HG03135 (cell line): ENCODE data around the gene MTCL1.
A peak's percentile ranks its signal among the peaks of the same experiment; 100 is the strongest.

Experiments used
- ATAC-seq: cut with Tn5 transposase; IDR thresholded peaks from one replicate; pipeline ENCODE4 v1.9.1; 2021; ENCODE audit warnings: mild to moderate bottlenecking, moderate library complexity; ENCODE audit not compliant: unreplicated experiment

Gene MTCL1

DNA sequence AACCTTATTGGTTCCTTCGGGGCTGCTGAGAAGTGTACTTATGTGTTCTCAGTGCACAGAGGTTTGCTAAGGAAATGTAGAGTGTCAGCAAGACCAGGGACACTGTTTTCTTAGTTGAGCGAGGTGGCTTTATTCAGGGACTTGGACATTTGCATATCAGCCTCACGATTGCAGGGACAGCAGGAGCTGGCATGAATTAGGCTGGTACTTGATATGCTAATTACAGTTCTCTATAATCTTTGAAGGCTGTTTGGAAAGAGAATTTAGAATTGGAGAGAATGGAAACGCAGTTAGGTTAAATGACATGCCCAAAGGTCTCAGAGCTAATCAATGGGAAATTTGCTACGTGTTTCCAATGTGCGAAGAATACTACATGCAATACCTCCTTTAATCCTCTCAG lies 18.7 kb upstream of the MTCL1 start:
- no peak for ATAC-seq

DNA sequence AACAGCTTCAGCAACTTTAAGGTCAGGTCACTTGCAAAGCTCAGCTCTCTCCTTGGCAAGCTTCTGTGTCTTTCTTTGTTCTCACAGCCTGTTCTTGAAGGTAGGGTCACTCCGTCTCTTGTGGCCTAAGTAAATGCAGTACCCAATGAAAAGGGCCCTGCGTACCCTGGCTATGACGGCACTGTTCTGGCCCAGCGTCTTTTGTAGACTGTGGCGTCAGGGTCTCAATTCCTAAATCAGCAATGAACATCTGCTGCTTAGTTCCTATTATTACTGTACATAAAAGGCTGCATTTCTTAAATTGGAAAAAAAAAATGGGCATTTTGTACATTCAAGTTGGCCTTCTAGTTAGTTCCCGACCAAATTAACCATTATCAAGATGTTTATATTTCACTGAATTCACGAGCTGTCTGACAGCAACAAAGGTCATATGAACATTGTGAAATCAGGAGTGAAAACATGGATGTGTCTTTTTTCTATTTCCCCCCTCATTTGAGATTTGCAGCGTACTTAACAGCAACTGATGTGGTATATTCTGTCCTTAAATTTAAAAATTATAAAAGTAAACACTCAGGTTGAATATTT lies 17.0 kb upstream of the MTCL1 start:
- no peak for ATAC-seq

DNA sequence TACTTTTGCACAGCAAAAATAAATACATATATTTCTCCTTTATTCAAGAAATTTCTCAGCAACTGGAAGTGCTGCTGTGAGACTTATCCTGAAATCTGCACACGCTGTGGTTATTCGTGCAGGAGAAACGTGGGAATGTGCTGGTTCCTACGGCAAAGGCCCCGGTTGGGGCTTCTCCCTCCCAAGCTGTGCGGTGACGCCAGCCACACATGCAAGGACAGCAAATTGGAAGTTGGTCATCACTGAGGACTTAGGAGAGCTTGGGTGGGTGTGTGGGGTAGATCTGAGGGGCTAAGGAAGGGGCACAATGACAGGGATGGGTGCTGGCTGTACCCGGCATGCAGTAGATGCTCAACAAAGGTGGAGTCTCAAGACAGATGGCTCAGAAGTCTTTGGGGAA lies 16.5 kb upstream of the MTCL1 start:
- no peak for ATAC-seq

DNA sequence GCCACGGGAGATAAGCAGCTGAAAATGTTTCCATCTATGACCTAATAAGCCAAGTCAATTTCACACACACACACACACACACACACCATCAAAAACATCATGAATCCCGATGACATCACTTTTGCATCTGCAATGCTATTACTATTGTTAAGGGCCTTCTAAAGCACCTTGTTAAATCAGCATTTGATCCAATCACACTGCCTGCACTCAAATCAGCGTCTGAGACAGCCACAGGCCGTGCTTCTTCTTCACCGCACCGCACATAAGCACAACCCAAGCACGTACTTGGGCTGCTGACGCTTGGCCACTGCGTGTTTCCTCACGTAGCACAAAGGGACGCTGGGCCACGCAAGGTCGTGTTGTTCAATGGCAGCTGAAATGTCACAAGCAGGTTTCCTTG lies 15.8 kb upstream of the MTCL1 start:
- no peak for ATAC-seq

DNA sequence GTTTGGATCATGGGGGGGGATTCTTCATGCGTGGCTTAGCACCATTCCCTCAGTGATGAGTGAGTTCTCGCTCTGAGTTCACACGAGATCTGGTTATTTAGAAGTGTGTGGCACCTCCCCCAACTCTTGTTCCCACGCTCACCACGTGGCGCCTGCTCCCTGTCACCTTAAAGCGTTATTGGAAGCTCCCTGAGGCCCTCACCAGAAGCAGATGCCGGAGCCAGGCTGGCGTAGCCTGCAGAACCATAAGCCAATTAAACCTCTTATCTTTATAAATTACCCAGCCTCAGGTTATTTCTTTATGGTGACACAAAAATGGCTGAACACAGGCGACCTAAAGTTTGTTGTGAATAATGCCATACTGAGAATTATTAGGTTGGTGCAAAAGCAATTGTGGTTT lies 10.5 kb upstream of the MTCL1 start:
- ATAC-seq = no peak

DNA sequence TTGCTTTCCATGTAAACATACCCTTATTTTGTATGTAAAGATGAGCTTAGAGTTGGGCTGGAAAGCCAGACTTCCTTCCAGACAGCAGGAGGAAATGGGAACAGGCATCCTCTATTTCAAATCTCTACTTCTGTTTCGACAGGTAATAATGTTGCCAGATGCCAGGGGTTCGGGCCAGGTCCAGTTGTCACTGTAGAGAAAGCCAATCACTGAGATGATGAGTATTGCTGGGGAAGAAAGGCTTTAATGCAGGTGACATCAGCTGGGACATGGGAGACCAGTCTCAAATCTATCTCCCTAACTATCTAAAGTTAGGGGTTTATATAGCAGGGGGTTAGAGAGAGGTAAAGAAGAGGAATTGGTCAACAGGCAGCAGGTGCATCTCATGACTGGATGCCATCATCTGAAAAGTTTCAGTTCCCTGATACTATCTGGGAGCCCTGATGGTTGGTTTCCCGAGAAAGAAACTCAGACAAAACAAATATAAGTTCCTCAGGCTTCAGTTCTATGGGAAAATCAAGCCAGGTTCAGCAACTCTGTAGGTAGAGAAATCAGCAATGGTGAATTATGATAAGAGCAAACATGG lies 9.3 kb upstream of the MTCL1 start:
- no peak for ATAC-seq

DNA sequence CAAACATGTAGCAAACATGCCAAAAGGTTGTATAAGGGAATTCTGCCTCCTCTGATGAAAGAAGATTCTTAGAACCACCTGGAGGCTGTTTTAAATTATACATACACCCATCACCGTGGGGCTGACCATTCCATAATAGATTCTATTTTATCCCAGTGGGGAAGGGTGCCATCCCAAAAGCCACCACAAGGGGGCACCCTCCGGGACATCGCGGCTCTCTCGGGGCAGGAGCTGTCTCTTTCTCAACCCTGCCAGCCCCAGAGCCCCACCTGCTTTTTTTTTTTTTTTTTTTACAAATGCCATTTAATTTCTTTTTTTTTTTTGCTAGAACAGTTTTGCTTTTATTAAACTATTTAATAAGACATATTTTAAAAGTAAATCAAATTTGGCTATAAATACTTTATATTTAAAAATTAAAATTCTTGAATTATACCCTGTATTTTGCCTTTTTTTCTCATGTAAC lies 8.6 kb upstream of the MTCL1 start:
- ATAC-seq = peak; percentile 69

DNA sequence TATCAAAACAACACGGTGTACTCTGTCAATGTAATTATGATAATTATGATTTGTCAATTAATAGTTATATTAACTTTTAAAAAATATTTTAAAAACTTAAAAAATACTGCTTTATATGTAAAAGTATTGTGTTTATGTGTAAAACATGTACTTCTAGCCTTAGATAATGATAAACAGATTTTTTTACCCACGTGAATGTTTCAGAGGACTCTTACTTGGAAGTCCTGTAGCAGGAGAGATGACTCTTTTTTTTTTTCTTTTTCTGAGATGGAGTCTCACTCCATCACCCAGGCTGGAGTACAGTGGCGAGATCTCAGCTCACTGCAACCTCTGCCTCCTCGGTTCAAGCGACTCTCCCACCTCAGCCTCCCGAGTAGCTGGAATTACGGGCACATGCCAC lies 6.2 kb upstream of the MTCL1 start:
- ATAC-seq = no peak

DNA sequence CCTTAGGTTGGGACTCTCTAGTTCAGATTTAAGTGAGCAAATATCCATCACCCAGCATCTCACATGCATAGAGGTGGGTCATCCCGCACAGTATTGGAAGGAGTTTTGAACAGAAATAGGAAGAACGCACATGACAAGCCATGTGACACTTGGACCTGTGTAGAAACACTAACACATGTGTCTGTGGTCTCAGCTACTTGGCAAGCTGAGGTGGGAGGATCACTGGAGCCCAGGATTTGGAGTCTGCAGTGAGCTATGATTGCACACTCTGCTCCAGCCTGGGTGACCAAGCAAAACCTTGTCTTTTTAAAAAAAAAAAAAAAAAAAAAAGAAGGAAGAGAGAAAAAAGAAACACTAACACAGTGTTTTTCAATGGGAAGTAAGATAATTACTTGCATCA lies 5.4 kb upstream of the MTCL1 start:
- ATAC-seq = no peak

DNA sequence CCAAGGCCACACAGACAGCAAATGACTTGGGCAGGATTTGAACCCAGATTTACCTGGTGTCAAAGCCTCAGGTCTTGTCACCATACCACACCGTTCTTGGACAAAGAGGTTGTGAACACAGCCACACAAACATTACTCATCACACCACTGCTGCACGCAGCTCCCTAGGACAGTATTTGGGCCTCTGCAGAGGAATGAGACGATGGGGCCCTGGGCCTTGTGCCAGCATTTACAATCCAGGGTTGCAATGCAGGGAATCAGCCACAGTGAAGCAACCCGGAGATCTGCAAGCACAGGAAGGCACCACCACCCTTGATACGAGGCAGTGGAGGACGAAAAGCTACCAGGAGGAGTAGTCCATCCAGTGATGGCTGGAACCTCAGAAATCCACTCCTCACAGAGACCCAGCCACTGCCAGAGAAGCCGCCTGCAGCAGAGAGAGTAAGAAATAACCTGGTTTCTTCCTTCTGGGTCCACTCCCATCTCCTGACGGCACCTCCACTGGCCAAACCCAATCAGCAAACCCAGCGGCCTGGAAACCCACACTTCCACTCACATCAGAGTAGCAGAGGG lies 3.7 kb upstream of the MTCL1 start:
- no peak for ATAC-seq

DNA sequence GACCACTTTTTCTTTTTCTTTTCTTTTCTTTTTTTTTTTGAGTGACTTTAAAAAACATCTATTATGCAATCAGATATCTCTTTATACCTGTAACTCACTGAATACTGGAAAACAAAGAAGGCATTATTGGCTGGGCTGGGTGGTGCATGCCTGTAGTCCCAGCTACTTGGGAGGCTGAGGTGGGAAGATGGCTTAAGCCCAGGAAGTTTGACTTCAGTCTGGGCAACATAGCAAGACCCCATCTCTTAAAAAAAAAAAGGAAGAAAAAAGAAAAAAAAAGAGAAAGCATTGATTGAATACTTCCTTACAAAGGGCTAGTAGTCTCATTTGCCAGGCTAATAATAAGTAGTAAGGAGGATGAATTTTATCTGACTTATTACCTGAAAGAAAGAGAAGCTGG lies 2.7 kb upstream of the MTCL1 start:
- no peak for ATAC-seq

DNA sequence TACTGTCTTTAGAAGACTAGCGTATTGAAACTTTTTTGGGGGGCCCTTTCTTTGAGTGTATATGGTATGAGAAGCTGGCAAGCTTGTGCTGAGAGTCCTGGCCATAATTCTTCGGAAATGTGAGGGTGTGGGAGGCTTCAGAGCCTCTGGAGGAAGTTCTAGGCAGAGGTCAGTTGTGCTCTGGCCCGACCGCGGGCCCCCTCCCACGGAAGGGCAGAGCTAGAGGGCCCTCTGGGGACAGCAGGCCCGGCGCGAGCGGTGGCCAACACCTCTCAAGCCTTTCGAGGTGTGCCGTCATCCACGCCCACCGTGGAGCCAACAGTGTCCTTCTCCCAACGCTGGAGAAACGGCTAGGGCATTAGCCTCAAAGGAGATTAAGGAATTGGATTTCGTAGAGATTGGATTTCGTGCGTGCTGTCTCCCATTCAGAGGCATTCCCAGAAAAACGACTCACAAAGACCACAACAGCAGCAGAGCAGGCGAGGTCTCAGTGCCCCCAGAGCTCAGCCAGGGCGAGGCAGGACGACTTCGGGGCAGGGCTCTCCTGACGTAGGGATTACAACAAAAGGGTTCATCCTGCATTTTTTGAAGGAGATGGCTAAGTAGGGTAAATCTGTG lies 2.2 kb upstream of the MTCL1 start:
- no peak for ATAC-seq

DNA sequence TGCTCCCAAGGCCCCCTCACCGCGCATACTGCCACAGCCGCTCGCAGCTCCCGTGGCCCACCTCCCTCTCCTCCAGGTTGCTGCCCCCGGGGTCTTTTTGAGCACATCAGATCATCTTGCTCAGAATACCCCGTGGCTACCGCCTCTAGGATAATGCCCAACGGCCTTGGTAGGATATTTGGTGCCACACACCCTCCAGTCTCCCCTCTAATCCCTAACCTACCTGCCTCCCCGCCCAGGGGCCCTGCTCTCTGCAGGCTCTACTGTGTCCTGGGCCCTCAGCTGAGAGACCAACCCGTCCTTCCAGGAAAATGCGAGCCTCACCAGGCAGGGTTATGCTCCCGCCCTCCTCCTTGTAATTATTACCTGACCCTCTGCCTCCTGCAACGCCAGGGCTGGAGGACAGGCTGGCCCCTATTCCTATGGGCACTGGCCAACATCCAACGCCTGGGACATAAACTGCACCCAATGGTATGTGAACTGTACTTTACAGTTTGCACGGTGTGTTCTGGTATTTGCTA lies 1.5 kb upstream of the MTCL1 start:
- ATAC-seq = no peak

DNA sequence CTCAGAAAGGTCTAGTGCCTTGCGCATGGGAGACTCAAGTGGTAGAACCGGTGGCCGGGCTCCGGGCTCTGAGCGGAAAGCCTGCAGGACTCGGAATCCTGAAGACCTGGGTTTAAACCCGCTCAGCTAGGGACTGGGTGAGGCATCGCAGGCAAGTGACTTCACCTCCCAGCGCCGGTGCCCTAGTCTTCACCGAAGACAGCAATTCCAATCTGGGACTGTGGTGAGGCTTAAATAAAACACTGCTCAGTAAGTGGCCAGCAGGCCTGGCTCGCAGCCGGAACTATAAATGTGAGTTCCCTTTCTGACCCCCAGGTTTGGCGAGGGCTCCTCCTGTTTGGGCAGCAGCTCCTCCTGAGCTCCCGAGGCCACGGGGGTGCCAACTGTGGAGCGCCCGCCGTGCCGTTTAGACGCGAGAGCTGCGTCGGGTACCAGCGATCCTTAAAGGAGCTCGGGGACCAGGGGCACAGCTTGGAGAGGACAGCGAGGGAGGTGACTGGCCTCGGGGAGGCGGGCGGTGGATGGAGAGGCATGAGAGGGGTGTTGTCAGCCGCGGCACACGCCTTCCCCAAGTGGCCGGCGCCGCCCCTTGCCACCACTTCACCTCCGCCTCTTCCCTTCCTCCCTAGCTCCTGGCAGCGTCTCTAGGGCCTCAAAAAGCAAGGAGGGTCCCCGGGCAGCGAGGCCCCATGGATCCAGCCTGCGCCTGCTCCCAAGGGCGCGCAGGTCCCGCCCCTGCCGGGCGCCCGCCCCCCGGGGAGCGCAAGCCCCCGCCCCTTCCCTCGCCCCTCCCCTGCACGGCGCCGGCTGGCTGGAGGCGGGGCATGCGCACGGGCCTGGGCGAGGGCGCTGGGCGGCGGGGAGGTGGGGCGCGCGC lies 757 bp upstream of the MTCL1 start:
- peak; percentile 85 for ATAC-seq

DNA sequence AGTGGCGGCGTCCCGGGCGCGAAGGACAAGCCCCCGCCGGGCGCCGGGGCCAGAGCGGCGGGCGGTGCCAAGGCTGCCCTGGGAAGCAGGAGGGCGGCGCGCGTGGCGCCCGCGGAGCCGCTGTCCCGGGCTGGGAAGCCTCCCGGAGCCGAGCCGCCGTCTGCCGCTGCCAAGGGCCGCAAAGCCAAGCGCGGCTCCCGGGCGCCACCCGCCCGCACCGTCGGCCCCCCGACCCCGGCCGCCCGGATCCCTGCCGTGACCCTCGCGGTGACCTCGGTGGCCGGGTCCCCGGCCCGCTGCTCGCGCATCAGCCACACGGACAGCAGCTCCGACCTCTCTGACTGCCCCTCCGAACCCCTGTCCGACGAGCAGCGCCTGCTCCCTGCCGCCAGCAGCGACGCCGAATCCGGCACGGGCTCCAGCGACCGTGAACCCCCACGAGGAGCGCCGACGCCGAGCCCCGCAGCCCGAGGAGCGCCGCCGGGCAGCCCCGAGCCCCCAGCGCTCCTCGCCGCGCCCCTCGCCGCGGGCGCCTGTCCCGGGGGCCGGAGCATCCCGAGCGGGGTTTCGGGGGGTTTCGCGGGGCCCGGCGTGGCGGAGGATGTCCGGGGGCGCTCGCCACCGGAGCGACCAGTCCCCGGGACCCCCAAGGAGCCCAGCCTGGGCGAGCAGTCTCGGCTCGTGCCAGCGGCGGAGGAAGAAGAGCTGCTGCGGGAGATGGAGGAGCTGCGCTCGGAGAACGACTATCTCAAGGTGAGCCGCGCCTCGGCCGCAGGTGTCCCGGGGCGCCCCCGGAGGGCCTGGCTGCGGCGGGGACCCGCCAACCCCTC lies 820 bp downstream of the MTCL1 start:
- ATAC-seq = peak; percentile 10

DNA sequence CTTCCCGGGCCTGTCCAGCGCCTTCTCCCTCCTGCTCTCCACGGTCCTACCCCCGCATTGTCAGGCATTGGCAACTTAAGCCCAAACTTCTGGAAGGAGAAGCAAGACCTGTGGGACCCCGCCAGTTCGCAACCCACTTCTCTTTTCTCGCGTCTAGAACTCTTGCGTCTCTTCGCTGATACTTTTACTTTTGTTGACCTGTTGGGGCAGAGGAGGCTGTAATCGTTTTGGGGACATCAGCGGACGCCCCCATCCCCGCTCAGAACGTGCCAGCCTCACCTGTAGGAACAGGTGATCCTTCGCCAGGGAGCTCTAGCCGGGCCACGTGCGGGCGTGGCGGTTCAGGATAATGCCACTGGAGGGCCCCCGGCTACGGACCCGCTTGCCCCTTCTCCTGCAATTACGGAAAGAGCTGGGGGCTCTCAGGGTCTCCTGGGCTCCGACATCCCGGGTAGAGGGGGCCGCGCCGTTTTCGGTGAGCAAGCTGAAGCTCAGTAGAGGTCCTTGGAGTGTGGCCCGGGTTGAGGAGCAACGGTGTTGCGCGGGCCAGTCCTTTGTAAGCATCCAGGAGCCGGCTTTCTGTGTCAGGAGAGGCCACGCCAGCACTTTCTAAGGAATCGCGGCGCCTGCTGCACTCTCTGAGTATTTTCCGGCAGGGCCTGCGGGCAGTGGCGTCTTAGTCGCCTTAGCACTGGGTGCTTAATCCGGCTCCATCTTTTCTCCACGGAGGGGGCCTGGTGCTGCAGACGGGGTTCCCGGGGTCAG lies 1.6 kb downstream of the MTCL1 start:
- ATAC-seq = no peak

DNA sequence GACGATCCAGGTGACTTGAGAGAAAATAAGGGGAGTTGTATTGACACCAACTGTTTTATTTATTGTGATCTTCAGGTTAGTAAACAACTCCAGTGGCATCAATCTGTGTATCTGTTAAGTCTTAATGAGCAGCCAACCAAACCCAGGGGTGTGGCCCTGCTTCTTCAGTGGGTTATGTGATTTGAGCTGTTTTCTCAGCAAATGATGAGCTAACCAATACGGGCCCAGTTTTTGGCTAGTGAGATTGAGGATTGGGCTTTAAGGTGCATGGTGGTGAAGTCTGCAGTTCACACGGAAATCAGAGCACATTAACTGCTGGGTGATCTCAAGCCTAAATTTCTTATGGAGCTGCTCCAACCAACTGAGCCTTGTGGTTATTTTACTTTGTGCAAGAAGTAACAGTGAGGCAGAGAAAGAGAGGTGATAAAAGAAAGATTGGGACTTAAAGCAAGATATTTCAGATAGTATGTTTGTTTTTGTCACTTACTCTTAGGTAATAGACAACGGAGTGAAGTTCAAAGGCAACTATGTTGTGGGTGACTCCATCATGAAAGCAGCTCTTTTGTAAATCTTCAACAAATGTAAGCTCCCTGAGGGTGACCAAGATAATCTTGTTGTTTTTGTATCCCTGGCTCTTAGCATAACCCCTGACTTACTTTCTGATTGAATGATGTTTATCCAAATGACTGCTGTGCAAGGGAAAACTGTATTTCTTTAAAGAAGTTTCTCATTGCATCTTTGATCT lies 2.4 kb downstream of the MTCL1 start:
- ATAC-seq = no peak

DNA sequence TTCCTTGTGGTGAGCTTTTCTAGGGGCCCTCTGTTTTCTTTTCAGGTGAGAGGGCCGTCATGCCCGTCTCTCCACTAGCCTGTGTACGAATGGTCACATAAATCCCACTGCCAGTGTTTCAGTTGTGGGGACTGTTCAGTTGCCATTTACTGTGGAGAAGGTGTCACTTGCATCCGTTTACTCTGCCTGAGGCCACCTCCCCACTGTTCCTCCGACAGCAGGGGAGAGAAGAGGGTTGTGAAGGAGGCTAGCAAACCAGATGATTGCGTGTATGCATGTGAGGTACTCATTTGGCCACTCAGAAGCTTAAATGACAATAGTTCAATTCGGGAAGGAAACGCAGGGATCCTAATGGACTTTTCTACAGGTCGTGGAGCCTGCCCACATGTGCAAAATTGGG lies 3.3 kb downstream of the MTCL1 start:
- no peak for ATAC-seq
